ENCODE results near the gene FBXO3.
"Not testable (repeated sequence)": the region's sequence is repeated elsewhere in the genome, so short reads cannot be mapped to it uniquely, and the experiment has no call there.

Gene FBXO3

GRCh38 chr11:33773987-33774735, at the start of gene FBXO3:
Gene FBXO3, minus strand, starts transcription at chr11:33774520. Its CDS starts 23 bp downstream, at chr11:33774497.
- DNase-seq (ENCODE audit: low spot score) = peak; percentile 91

GRCh38 chr11:33822981-33823380, 48.7 kb upstream of the FBXO3 start:
- DNase-seq (ENCODE audit: low spot score) = not testable (repeated sequence)

GRCh38 chr11:33819278-33820035, 45.1 kb upstream of the FBXO3 start:
- no peak for DNase-seq (ENCODE audit: low spot score)

- peak; percentile 86 for DNase-seq (ENCODE audit: low spot score)
These were observed 34.0 kb upstream of the FBXO3 start for GRCh38 chr11:33808228-33808828.

GRCh38 chr11:33804471-33804870, 30.2 kb upstream of the FBXO3 start:
- no peak for DNase-seq (ENCODE audit: low spot score)

GRCh38 chr11:33802194-33802950, 28.1 kb upstream of the FBXO3 start:
- peak; percentile 47 for DNase-seq (ENCODE audit: low spot score)

GRCh38 chr11:33801821-33802193, 27.5 kb upstream of the FBXO3 start:
- DNase-seq (ENCODE audit: low spot score) = no peak

GRCh38 chr11:33797879-33798278, 23.6 kb upstream of the FBXO3 start:
- DNase-seq (ENCODE audit: low spot score) = no peak

- no peak for DNase-seq (ENCODE audit: low spot score)
These were observed 15.7 kb upstream of the FBXO3 start for GRCh38 chr11:33790040-33790439.

- not testable (repeated sequence) for DNase-seq (ENCODE audit: low spot score)
These were observed 13.8 kb upstream of the FBXO3 start for GRCh38 chr11:33788095-33788494.

GRCh38 chr11:33787076-33787475, 12.8 kb upstream of the FBXO3 start:
- DNase-seq (ENCODE audit: low spot score) = no peak

GRCh38 chr11:33785609-33786008, 11.3 kb upstream of the FBXO3 start:
- no peak for DNase-seq (ENCODE audit: low spot score)

- no peak for DNase-seq (ENCODE audit: low spot score)
These were observed 5.7 kb upstream of the FBXO3 start for GRCh38 chr11:33779849-33780528.

- no peak for DNase-seq (ENCODE audit: low spot score)
These were observed 4.4 kb upstream of the FBXO3 start for GRCh38 chr11:33778675-33779074.

GRCh38 chr11:33777906-33778305, 3.6 kb upstream of the FBXO3 start:
- DNase-seq (ENCODE audit: low spot score) = no peak

GRCh38 chr11:33775832-33776470, 1.6 kb upstream of the FBXO3 start:
- DNase-seq (ENCODE audit: low spot score) = no peak

GRCh38 chr11:33775467-33775807, 1.1 kb upstream of the FBXO3 start:
- DNase-seq (ENCODE audit: low spot score) = no peak

GRCh38 chr11:33774736-33775466, 581 bp upstream of the FBXO3 start:
- no peak for DNase-seq (ENCODE audit: low spot score)

GRCh38 chr11:33773404-33773986, 825 bp downstream of the FBXO3 start:
- DNase-seq (ENCODE audit: low spot score) = peak; percentile 53

- no peak for DNase-seq (ENCODE audit: low spot score)
These were observed 1.4 kb downstream of the FBXO3 start for GRCh38 chr11:33772870-33773269.
